ENCODE data around the gene PDZRN3.

The PDZRN3 gene

DNA sequence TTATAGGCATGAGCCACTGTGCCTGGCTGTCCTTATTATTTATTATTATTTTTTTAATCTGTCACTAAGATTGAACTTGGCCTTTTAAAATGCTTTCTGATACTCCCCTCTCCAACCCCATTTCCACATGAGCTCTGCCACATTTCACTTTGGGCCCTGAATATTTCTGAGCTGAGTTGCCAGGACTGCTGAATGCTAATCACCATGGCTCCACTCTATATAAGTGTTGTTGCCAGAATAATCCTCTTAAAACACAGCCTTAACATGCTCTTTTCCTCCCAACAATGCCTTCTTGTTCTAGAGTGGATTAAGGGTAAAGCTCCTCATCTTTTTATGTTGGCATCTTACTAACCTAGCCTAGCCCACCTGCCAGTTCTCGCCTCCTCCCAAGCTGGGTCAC lies 124.4 kb downstream of the PDZRN3 start:
- TF ChIP-seq, protein P1, sequence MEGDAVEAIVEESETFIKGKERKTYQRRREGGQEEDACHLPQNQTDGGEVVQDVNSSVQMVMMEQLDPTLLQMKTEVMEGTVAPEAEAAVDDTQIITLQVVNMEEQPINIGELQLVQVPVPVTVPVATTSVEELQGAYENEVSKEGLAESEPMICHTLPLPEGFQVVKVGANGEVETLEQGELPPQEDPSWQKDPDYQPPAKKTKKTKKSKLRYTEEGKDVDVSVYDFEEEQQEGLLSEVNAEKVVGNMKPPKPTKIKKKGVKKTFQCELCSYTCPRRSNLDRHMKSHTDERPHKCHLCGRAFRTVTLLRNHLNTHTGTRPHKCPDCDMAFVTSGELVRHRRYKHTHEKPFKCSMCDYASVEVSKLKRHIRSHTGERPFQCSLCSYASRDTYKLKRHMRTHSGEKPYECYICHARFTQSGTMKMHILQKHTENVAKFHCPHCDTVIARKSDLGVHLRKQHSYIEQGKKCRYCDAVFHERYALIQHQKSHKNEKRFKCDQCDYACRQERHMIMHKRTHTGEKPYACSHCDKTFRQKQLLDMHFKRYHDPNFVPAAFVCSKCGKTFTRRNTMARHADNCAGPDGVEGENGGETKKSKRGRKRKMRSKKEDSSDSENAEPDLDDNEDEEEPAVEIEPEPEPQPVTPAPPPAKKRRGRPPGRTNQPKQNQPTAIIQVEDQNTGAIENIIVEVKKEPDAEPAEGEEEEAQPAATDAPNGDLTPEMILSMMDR (IDR thresholded peaks at IDR 0.05; ENCODE audit: low read depth, low read length, missing control alignments): no peak
- no peak for DNase-seq (ENCODE audit: extremely low read depth, low read depth)
- no peak overlapping the region for H3K4me3 ChIP-seq (replicated peaks; ENCODE audit: low read depth, low read length)

GRCh38 chr3:73499787-73500186 lies 125.0 kb downstream of the PDZRN3 start:
- TF ChIP-seq, protein P1 (IDR thresholded peaks at IDR 0.05; ENCODE audit: low read depth, low read length, missing control alignments): no peak
- DNase-seq (ENCODE audit: extremely low read depth, low read depth): no peak
- no peak overlapping the region for H3K4me3 ChIP-seq (replicated peaks; ENCODE audit: low read depth, low read length)

GRCh38 chr3:73498764-73499622 lies 125.7 kb downstream of the PDZRN3 start:
- TF ChIP-seq, protein P1 (IDR thresholded peaks at IDR 0.05; ENCODE audit: low read depth, low read length, missing control alignments): no peak
- no peak for DNase-seq (ENCODE audit: extremely low read depth, low read depth)
- no peak overlapping the region for H3K4me3 ChIP-seq (replicated peaks; ENCODE audit: low read depth, low read length)

- TF ChIP-seq, protein P1 (IDR thresholded peaks at IDR 0.05; ENCODE audit: low read depth, low read length, missing control alignments): no peak
- no peak for DNase-seq (ENCODE audit: extremely low read depth, low read depth)
- H3K4me3 ChIP-seq (replicated peaks; ENCODE audit: low read depth, low read length): no peak overlapping the region
Measured at GRCh38 chr3:73497646-73498406, 126.9 kb downstream of the PDZRN3 start.

DNA sequence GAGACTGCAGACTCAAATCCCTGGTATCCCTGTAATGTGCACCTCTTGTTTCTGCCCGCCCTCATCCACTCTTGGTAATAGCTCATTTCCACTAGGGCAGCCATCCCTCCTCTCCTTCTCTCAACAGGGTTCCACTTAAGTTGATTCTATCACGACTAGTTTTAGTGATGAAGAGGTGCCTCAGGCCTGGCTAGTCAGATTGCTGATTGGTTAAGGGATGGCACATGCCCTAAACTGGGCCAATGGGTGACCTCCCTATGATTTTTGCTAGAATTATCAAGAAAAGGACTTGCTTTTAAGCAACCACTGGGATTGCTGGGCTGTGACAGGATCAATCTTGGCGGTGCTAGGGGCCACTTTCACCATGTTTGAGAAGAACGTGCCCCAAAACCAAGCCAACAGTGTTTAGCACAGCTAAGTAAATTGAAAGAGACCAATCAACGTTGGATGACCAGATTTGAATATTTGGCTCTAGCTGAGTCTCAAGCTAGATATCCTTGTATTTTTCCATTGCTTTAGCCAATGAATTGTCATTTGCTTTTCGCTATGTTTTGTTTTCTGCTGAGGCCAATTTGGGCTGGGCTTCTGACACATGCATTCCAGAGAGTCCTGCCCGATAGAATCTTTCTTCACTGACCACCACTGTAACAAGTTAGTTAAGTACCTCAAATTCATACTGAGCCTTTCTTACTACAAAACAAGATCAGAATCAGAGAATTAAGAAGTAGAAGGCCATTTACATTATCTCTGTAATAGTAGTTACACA lies 131.0 kb downstream of the PDZRN3 start:
- TF ChIP-seq, protein P1 (IDR thresholded peaks at IDR 0.05; ENCODE audit: low read depth, low read length, missing control alignments): no peak
- no peak overlapping the region for H3K4me3 ChIP-seq (replicated peaks; ENCODE audit: low read depth, low read length)
- no peak for DNase-seq (ENCODE audit: extremely low read depth, low read depth)

DNA sequence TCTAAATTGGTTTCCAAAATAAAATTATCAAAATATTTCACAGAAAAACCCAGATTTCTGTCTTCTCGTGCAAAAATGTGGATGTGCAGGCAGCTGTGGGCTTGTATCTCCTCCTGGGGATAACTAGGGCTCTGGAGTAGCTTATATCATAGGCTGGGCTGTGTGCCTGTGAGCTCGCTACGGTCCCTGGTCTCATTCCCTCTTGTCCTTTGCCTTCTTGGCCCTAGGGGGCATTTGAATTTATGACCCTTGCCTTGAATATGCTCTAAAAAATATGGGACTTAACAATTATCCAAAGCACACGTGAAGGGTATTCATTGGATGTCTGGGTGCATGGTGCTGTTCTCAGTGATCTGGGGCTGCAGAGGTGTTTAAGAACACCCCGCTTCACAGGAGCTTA lies 132.6 kb downstream of the PDZRN3 start:
- H3K4me3 ChIP-seq (replicated peaks; ENCODE audit: low read depth, low read length): no peak overlapping the region
- TF ChIP-seq, protein P1 (IDR thresholded peaks at IDR 0.05; ENCODE audit: low read depth, low read length, missing control alignments): no peak
- DNase-seq (ENCODE audit: extremely low read depth, low read depth): no peak

Measured in HFF-Myc (cell line).